B cell (primary cell): ENCODE measurements around the gene HP1BP3. TPM values are rescaled to one million over a fixed set of nuclear protein-coding genes. Genes with fewer than 3 reads are reported as not detected.

Experiments
- ATAC-seq: fragments of 200-7000 bp; cut with Tn5 transposase; one replicate; pipeline ENCODE4 v1.10.0; 2021; ENCODE audit warnings: low read depth, mild to moderate bottlenecking, moderate number of reproducible peaks, moderate library complexity
- CTCF ChIA-PET: fragments of 350-600 bp; sonication (Branson Sonifier 250); formaldehyde crosslinking; loops from one replicate; lab custom pipeline; 2021; ENCODE audit warnings: antibody characterized with exemption, inconsistent platforms; lab: Charles Lee
- POLR2A ChIA-PET: fragments of 350-600 bp; sonication (Branson Sonifier 250); formaldehyde crosslinking; loops from one replicate; lab custom pipeline; 2021; ENCODE audit warnings: antibody characterized with exemption; lab: Charles Lee
- DNase-seq: peaks from one replicate; pipeline ENCODE4 v3.0.0; 2013
- H2AFZ ChIP-seq: 2 replicates; pipeline ENCODE4 v1.6.1; 2012; ENCODE audit warnings: mild to moderate bottlenecking, low read depth, low read length; ENCODE audit not compliant: insufficient read depth, poor library complexity, severe bottlenecking
- H3K27ac ChIP-seq, 2 donors: 1 replicate in 1 of 2; 2 replicates in 1 of 2; pipeline ENCODE4 v1.5.1; 2012 to 2013; ENCODE audit warnings: low read length in 2 of 2, mild to moderate bottlenecking in 2 of 2, moderate library complexity in 1 of 2
- H3K27me3 ChIP-seq, 4 experiments: fragments of 200-600 bp in 1 of 4; sonication (generic) in 1 of 4; replicated peaks in 1 of 4; 1 replicate in 2 of 4; 2 replicates in 2 of 4; pipeline versions ENCODE4 v1.6.1 to v1.7.0; 2013 to 2016; ENCODE audit warnings: low read length in 3 of 4, mild to moderate bottlenecking in 2 of 4, mixed read lengths in 1 of 4, moderate library complexity in 1 of 4; ENCODE audit not compliant: insufficient read depth in 4 of 4, control insufficient read depth in 3 of 4; ENCODE audit errors: control extremely low read depth in 1 of 4
- H3K36me3 ChIP-seq, 2 experiments: replicated peaks in 1 of 2; 1 replicate in 1 of 2; 2 replicates in 1 of 2; pipeline versions ENCODE4 v1.6.1 to v1.7.1; 2013; ENCODE audit warnings: low read length in 1 of 2; ENCODE audit not compliant: insufficient read depth in 2 of 2, control insufficient read depth in 1 of 2; ENCODE audit errors: control extremely low read depth in 1 of 2, extremely low read depth in 1 of 2
- H3K4me1 ChIP-seq, 2 donors: fragments of 200-600 bp in 1 of 2; sonication (generic) in 1 of 2; 1 replicate in 1 of 2; 2 replicates in 1 of 2; pipeline versions ENCODE4 v1.5.1 to v1.6.1; 2013 to 2017; ENCODE audit warnings: low read length in 2 of 2; ENCODE audit not compliant: control insufficient read depth in 2 of 2, insufficient read depth in 2 of 2
- H3K4me2 ChIP-seq: replicated peaks from 2 replicates; pipeline ENCODE3; 2012; ENCODE audit warnings: mild to moderate bottlenecking, low read depth, low read length; ENCODE audit not compliant: poor library complexity, severe bottlenecking
- H3K4me3 ChIP-seq, 5 experiments: fragments of 200-600 bp in 1 of 5; sonication (generic) in 1 of 5; 1 replicate in 3 of 5; 2 replicates in 2 of 5; pipeline versions ENCODE4 v1.5.1 to v1.7.0; 2011 to 2016; ENCODE audit warnings: low read length in 4 of 5, mild to moderate bottlenecking in 4 of 5, low read depth in 2 of 5, control low read depth in 1 of 5, moderate library complexity in 1 of 5; ENCODE audit not compliant: insufficient read depth in 1 of 5; ENCODE audit errors: control extremely low read depth in 1 of 5, extremely low read depth in 1 of 5
- H3K79me2 ChIP-seq: fragments of 200-600 bp; sonication (generic); one replicate; pipeline ENCODE4 v1.6.0; 2016; ENCODE audit warnings: low read length; ENCODE audit not compliant: control insufficient read depth, insufficient read depth
- H3K9ac ChIP-seq: fragments of 200-600 bp; sonication (generic); 2 replicates; pipeline ENCODE4 v1.6.1; 2017; ENCODE audit warnings: mild to moderate bottlenecking, low read length, moderate library complexity
- H3K9me3 ChIP-seq, 3 donors: one replicate each; pipeline versions ENCODE4 v1.6.1 to v1.7.1; 2013; ENCODE audit warnings: low read length in 2 of 3; ENCODE audit not compliant: control insufficient read depth in 2 of 3, insufficient read depth in 1 of 3; ENCODE audit errors: control extremely low read depth in 1 of 3
- H4K20me1 ChIP-seq: 2 replicates; pipeline ENCODE4 v1.6.0; 2012; ENCODE audit warnings: mild to moderate bottlenecking, low read length; ENCODE audit not compliant: insufficient read depth, control insufficient read depth, poor library complexity, severe bottlenecking
- H3K27ac Mint-ChIP-seq: one replicate; pipeline ENCODE4 v1.8.0; 2021; ENCODE audit warnings: mixed read lengths
- H3K27me3 Mint-ChIP-seq: one replicate; pipeline ENCODE4 v1.8.0; 2021; ENCODE audit warnings: mixed read lengths
- H3K4me1 Mint-ChIP-seq: one replicate; pipeline ENCODE4 v1.8.0; 2021; ENCODE audit warnings: mixed read lengths
- H3K4me3 Mint-ChIP-seq: one replicate; pipeline ENCODE4 v1.8.0; 2021; ENCODE audit warnings: mixed read lengths
- H3K9me3 Mint-ChIP-seq: one replicate; pipeline ENCODE4 v1.8.0; 2022; ENCODE audit warnings: mixed read lengths; ENCODE audit not compliant: insufficient read depth
- EZH2 ChIP-seq: IDR thresholded peaks from 2 replicates; pipeline ENCODE4 v1.6.1; 2012; ENCODE audit warnings: borderline replicate concordance, low read depth, mild to moderate bottlenecking, moderate library complexity, low read length; ENCODE audit not compliant: insufficient read depth, poor library complexity, severe bottlenecking
- WGBS: methylation state at CpG from one replicate; pipeline ENCODE4 v1.1.5; 2013; ENCODE audit warnings: missing lambda C conversion rate; ENCODE audit not compliant: insufficient coverage; 5-methylcytosine and 5-hydroxymethylcytosine counted together
- intact Hi-C: fragments of 100-400 bp; cut with micrococcal nuclease; formaldehyde crosslinking; loops from one replicate; pipeline ENCODE4 v1.10.0; 2022
- polyA plus RNA-seq: library from polyadenylated mRNA; depleted of rRNA; stranded (reverse); fragments of >200 nt; gene quantifications from 2 replicates; pipeline ENCODE4 v1.2.3, GENCODE V29; 2012
- total RNA-seq, 2 donors: library from RNA; stranded (reverse); fragments of 120-200 nt in 1 of 2; gene quantifications; 1 replicate in 1 of 2; 2 replicates in 1 of 2; pipeline versions ENCODE4 v1.2.3 to v1.2.4, GENCODE V29; 2013 to 2022
- TF ChIP-seq, protein P1 (sequence below): fragments of 200-600 bp; IDR thresholded peaks from one replicate; pipeline ENCODE4 v1.8.0; 2022; ENCODE audit warnings: antibody characterized with exemption, mild to moderate bottlenecking

The HP1BP3 gene
- total and polyA plus RNA-seq, 2 donors (not counting 1 experiment from before 2014, with no cell fraction given) = 147 to 303 TPM

GRCh38 chr1:20821466-20821865 lies 34.4 kb upstream of the HP1BP3 start:
- Histone ChIP-seq H3K9me3 (peaks cover 0 to 1% (median 0%) of the 10 kb centered on the region in 3 donors), H3K27ac (no peak overlapping the region), H3K4me2 (no peak overlapping the region), H3K4me3 (no peak overlapping the region), H2AFZ (no peak overlapping the region), H3K27me3 (no peaks in the 10 kb centered on the region), H3K36me3 (peaks cover 2 to 59% of the 10 kb centered on the region in 2 experiments), H3K9ac (no peak overlapping the region), H3K79me2 (no peaks in the 10 kb centered on the region), H3K4me1 (no peaks in the 10 kb centered on the region), H4K20me1 (no peaks in the 10 kb centered on the region)
- TF ChIP-seq, protein P1, sequence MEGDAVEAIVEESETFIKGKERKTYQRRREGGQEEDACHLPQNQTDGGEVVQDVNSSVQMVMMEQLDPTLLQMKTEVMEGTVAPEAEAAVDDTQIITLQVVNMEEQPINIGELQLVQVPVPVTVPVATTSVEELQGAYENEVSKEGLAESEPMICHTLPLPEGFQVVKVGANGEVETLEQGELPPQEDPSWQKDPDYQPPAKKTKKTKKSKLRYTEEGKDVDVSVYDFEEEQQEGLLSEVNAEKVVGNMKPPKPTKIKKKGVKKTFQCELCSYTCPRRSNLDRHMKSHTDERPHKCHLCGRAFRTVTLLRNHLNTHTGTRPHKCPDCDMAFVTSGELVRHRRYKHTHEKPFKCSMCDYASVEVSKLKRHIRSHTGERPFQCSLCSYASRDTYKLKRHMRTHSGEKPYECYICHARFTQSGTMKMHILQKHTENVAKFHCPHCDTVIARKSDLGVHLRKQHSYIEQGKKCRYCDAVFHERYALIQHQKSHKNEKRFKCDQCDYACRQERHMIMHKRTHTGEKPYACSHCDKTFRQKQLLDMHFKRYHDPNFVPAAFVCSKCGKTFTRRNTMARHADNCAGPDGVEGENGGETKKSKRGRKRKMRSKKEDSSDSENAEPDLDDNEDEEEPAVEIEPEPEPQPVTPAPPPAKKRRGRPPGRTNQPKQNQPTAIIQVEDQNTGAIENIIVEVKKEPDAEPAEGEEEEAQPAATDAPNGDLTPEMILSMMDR = no peak
- no peak for TF ChIP-seq EZH2
- WGBS = no CpG with 5 or more reads among the region's 2 CpGs
- H3K4me3 Mint-ChIP-seq = no peak overlapping the region
- CTCF ChIA-PET = no interaction called here
- POLR2A ChIA-PET = no interaction called here
- DNase-seq = no peak
- no peaks in the 10 kb centered on the region for H3K4me1 Mint-ChIP-seq
- no peaks in the 10 kb centered on the region for H3K9me3 Mint-ChIP-seq
- H3K27me3 Mint-ChIP-seq = no peaks in the 10 kb centered on the region
- H3K27ac Mint-ChIP-seq = no peak overlapping the region
- intact Hi-C loops = no loop called here
- no peak for ATAC-seq

GRCh38 chr1:20819818-20820217 lies 32.7 kb upstream of the HP1BP3 start:
- Histone ChIP-seq H3K27me3 (no peaks in the 10 kb centered on the region), H3K9me3 (peaks cover 0 to 1% (median 0%) of the 10 kb centered on the region in 3 donors), H3K4me1 (no peaks in the 10 kb centered on the region), H3K4me2 (no peak overlapping the region), H3K79me2 (no peaks in the 10 kb centered on the region), H3K9ac (no peak overlapping the region), H3K4me3 (no peak overlapping the region), H4K20me1 (no peaks in the 10 kb centered on the region), H3K27ac (no peak overlapping the region), H3K36me3 (peaks cover 2 to 50% of the 10 kb centered on the region in 2 experiments), H2AFZ (no peak overlapping the region)
- H3K27me3 Mint-ChIP-seq = no peaks in the 10 kb centered on the region
- no peak overlapping the region for H3K27ac Mint-ChIP-seq
- CTCF ChIA-PET = no interaction called here
- ATAC-seq = no peak
- WGBS = 100% methylated on average over 4 of the region's 5 CpGs
- H3K9me3 Mint-ChIP-seq = no peaks in the 10 kb centered on the region
- POLR2A ChIA-PET = no interaction called here
- no peak overlapping the region for H3K4me3 Mint-ChIP-seq
- no peak for DNase-seq
- intact Hi-C loops = no loop called here
- no peak for TF ChIP-seq EZH2
- TF ChIP-seq, protein P1 = no peak
- H3K4me1 Mint-ChIP-seq = no peaks in the 10 kb centered on the region
